ENCODE data around the gene SNX12.

SNX12 gene

GRCh38 chrX:71102292-71102691 is 34.2 kb upstream of the SNX12 start:
- no peak for DNase-seq (ENCODE audit: low read depth)
- TF ChIP-seq, protein P1, sequence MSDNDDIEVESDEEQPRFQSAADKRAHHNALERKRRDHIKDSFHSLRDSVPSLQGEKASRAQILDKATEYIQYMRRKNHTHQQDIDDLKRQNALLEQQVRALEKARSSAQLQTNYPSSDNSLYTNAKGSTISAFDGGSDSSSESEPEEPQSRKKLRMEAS (IDR thresholded peaks at IDR 0.05; ENCODE audit: low read depth, low read length) = no peak
- TF ChIP-seq POLR2A (IDR thresholded peaks at IDR 0.05; ENCODE audit: extremely low read depth, insufficient read length) = no peak
- TF ChIP-seq CTCF (IDR thresholded peaks at IDR 0.05; ENCODE audit: low read depth, low read length) = no peak
- TF ChIP-seq MYC (IDR thresholded peaks at IDR 0.05; ENCODE audit: low read depth, low read length) = no peak
- no peak overlapping the region for H3K4me3 ChIP-seq (ENCODE audit: low read depth, low read length)

DNA sequence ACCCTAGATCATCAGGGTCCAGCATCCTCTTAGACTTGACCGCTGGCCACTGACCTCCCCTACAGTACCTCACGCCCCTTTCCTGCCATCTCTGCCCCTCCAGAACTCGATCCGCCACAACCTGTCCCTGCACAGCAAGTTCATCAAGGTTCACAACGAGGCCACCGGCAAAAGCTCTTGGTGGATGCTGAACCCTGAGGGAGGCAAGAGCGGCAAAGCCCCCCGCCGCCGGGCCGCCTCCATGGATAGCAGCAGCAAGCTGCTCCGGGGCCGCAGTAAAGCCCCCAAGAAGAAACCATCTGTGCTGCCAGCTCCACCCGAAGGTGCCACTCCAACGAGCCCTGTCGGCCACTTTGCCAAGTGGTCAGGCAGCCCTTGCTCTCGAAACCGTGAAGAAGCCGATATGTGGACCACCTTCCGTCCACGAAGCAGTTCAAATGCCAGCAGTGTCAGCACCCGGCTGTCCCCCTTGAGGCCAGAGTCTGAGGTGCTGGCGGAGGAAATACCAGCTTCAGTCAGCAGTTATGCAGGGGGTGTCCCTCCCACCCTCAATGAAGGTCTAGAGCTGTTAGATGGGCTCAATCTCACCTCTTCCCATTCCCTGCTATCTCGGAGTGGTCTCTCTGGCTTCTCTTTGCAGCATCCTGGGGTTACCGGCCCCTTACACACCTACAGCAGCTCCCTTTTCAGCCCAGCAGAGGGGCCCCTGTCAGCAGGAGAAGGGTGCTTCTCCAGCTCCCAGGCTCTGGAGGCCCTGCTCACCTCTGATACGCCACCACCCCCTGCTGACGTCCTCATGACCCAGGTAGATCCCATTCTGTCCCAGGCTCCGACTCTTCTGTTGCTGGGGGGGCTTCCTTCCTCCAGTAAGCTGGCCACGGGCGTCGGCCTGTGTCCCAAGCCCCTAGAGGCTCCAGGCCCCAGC is 32.7 kb upstream of the SNX12 start:
- no peak overlapping the region for H3K4me3 ChIP-seq (ENCODE audit: low read depth, low read length)

GRCh38 chrX:71099736-71100135 is 31.6 kb upstream of the SNX12 start:
- H3K4me3 ChIP-seq (ENCODE audit: low read depth, low read length) = no peak overlapping the region
- no peak for DNase-seq (ENCODE audit: low read depth)
- TF ChIP-seq POLR2A (IDR thresholded peaks at IDR 0.05; ENCODE audit: extremely low read depth, insufficient read length) (no peak), MYC (IDR thresholded peaks at IDR 0.05; ENCODE audit: low read depth, low read length) (no peak), CTCF (IDR thresholded peaks at IDR 0.05; ENCODE audit: low read depth, low read length) (no peak)
- TF ChIP-seq, protein P1 (IDR thresholded peaks at IDR 0.05; ENCODE audit: low read depth, low read length) = no peak

More for the DNA sequence above, 32.7 kb upstream of the SNX12 start:
- TF ChIP-seq, protein P1 (IDR thresholded peaks at IDR 0.05; ENCODE audit: low read depth, low read length) = no peak
- TF ChIP-seq CTCF (IDR thresholded peaks at IDR 0.05; ENCODE audit: low read depth, low read length) (no peak), MYC (IDR thresholded peaks at IDR 0.05; ENCODE audit: low read depth, low read length) (no peak), POLR2A (IDR thresholded peaks at IDR 0.05; ENCODE audit: extremely low read depth, insufficient read length) (no peak)
- DNase-seq (ENCODE audit: low read depth) = no peak

GRCh38 chrX:71098951-71099506 is 30.9 kb upstream of the SNX12 start:
- no peak for DNase-seq (ENCODE audit: low read depth)
- TF ChIP-seq POLR2A (IDR thresholded peaks at IDR 0.05; ENCODE audit: extremely low read depth, insufficient read length) (no peak), MYC (IDR thresholded peaks at IDR 0.05; ENCODE audit: low read depth, low read length) (no peak), CTCF (IDR thresholded peaks at IDR 0.05; ENCODE audit: low read depth, low read length) (no peak)
- TF ChIP-seq, protein P1 (IDR thresholded peaks at IDR 0.05; ENCODE audit: low read depth, low read length) = no peak
- no peak overlapping the region for H3K4me3 ChIP-seq (ENCODE audit: low read depth, low read length)

DNA sequence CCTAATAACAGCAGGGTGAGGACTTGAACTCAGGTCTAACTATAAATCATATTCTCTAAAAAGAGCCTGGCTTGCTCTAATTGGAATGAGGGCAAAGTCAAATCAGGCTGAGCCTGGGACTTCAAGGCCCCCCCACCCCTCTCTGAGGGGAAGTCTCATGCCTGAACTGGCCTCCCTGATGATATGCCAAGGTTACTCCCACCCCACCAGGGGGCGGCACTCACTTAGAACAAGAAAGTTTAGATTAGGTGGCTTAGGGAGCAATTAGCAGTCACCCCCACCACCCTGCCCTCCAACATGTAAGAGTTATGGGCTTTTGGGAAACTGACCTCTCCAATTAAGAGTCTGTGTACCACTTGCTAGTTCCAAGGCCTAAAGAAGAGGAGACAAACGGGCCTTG is 30.2 kb upstream of the SNX12 start:
- TF ChIP-seq CTCF (IDR thresholded peaks at IDR 0.05; ENCODE audit: low read depth, low read length) = peak; percentile 70
- TF ChIP-seq, protein P1 (IDR thresholded peaks at IDR 0.05; ENCODE audit: low read depth, low read length) = no peak
- peak; percentile 86 for DNase-seq (ENCODE audit: low read depth)
- no peak overlapping the region for H3K4me3 ChIP-seq (ENCODE audit: low read depth, low read length)

Data from NB4 (cell line).